HepG2 (cell line): ENCODE results near the gene LCORL. TPM values are rescaled to one million over a fixed set of nuclear protein-coding genes. Genes with fewer than 3 reads are reported as not detected.
A peak's percentile ranks its signal among the peaks of the same experiment; 100 is the strongest.

Experiments used
- ATAC-seq: fragments of 200-7000 bp; cut with Tn5 transposase; 3 replicates; pipeline ENCODE4 v1.9.1; 2020; ENCODE audit warnings: mild to moderate bottlenecking, moderate library complexity
- BruUV-seq: library from RNA; stranded (reverse); fragments of 400-500 nt; replicated peaks from 2 replicates; lab custom pipeline; 2021; lab: Mats Ljungman, UMichigan
- CTCF ChIA-PET: fragments of 300-600 bp; formaldehyde crosslinking; extraction: SDS; loops from one replicate; lab custom pipeline; 2021; ENCODE audit warnings: low total read pairs, inconsistent platforms, low intra/inter-chr PET ratio; lab: Yijun Ruan, JAX
- POLR2A ChIA-PET: fragments of 350-600 bp; sonication (Branson Sonifier 250); formaldehyde crosslinking; loops from one replicate; lab custom pipeline; 2020; ENCODE audit warnings: antibody characterized with exemption, inconsistent platforms; lab: Yijun Ruan, JAX
- DNase-seq: peaks from one replicate; pipeline ENCODE4 v3.0.0-alpha.2; 2015; ENCODE audit warnings: low spot score
- FAIRE-seq: peaks from 3 replicates; lab custom pipeline; 2011; peaks lifted over from hg19 to GRCh38; lab: Jason Lieb, UNC
- H2AFZ ChIP-seq: one replicate; pipeline ENCODE4 v1.6.1; 2011; ENCODE audit warnings: low read length, inconsistent platforms
- H3K27ac ChIP-seq: fragments of 300-600 bp; 3 replicates; pipeline ENCODE4 v1.8.0; 2011; ENCODE audit warnings: mixed run types, mild to moderate bottlenecking, mixed read lengths, low read length, inconsistent platforms; ENCODE audit not compliant: insufficient read depth; ENCODE audit errors: extremely low read length
- H3K27me3 ChIP-seq, 2 experiments: fragments of 200-600 bp in 1 of 2; 2 replicates in 1 of 2; 3 replicates in 1 of 2; pipeline versions ENCODE4 v1.6.0 to v1.8.0; 2011; ENCODE audit warnings: low read length in 2 of 2, mild to moderate bottlenecking in 2 of 2, moderate library complexity in 2 of 2, inconsistent platforms in 1 of 2; ENCODE audit not compliant: insufficient read depth in 2 of 2, control insufficient read depth in 1 of 2
- H3K36me3 ChIP-seq, 2 experiments: fragments of 200-600 bp in 1 of 2; replicated peaks in 1 of 2; 2 replicates in 1 of 2; 3 replicates in 1 of 2; pipeline versions ENCODE4 v1.5.1 to v1.8.0; 2011; ENCODE audit warnings: low read length in 2 of 2, inconsistent platforms in 1 of 2; ENCODE audit not compliant: insufficient read depth in 2 of 2, control insufficient read depth in 1 of 2
- H3K4me1 ChIP-seq: 2 replicates; pipeline ENCODE4 v1.5.1; 2012; ENCODE audit warnings: low read length, inconsistent platforms; ENCODE audit not compliant: insufficient read depth
- H3K4me2 ChIP-seq: 2 replicates; pipeline ENCODE4 v1.6.0; 2011; ENCODE audit warnings: low read depth, low read length, inconsistent platforms
- H3K4me3 ChIP-seq, 3 experiments: fragments of 200-600 bp in 1 of 3; sonication (generic), shearing (Covaris generic) in 1 of 3; replicated peaks in 1 of 3; 2 replicates each; pipeline ENCODE4 v1.5.1; 2011 to 2016; ENCODE audit warnings: low read length in 3 of 3, inconsistent platforms in 2 of 3, low read depth in 2 of 3, mild to moderate bottlenecking in 2 of 3, control low read depth in 1 of 3, mixed read lengths in 1 of 3; ENCODE audit not compliant: insufficient read depth in 1 of 3
- H3K79me2 ChIP-seq: one replicate; pipeline ENCODE4 v1.6.1; 2011; ENCODE audit warnings: low read length, inconsistent platforms; ENCODE audit not compliant: insufficient read depth
- H3K9ac ChIP-seq: 2 replicates; pipeline ENCODE4 v1.6.0; 2011; ENCODE audit warnings: mild to moderate bottlenecking, low read depth, low read length, inconsistent platforms; ENCODE audit not compliant: insufficient read depth
- H3K9me3 ChIP-seq: 2 replicates; pipeline ENCODE4 v1.5.1; 2012; ENCODE audit warnings: mild to moderate bottlenecking, low read length
- H4K20me1 ChIP-seq: 2 replicates; pipeline ENCODE4 v1.6.0; 2011; ENCODE audit warnings: inconsistent platforms, mild to moderate bottlenecking, low read length, moderate library complexity; ENCODE audit not compliant: insufficient read depth
- EZH2 ChIP-seq: conservative IDR thresholded peaks from 2 replicates; pipeline ENCODE4 v1.6.1; 2012; ENCODE audit warnings: mild to moderate bottlenecking, low read depth, low read length, moderate library complexity
- FOXA1 ChIP-seq, 2 experiments: fragments of 450-650 bp in 1 of 2; sonication (generic) in 1 of 2; formaldehyde crosslinking in 1 of 2; IDR thresholded peaks; 2 replicates each; pipeline versions ENCODE4 v1.4.0 to v1.6.1; 2016 to 2020; ENCODE audit warnings: missing genetic modification reagents in 1 of 2
- KLF6 ChIP-seq: IDR thresholded peaks from 2 replicates; pipeline ENCODE4 v1.8.0; 2016; ENCODE audit warnings: missing biosample characterization, missing genetic modification reagents
- MIXL1 ChIP-seq: IDR thresholded peaks from 2 replicates; pipeline ENCODE4 v1.6.1; 2016
- SP4 ChIP-seq: sonication (generic); formaldehyde crosslinking; IDR thresholded peaks from 2 replicates; pipeline ENCODE4 v1.8.1; 2023; ENCODE audit warnings: mild to moderate bottlenecking, missing genetic modification reagents
- SRSF9 ChIP-seq: fragments of 200-400 bp; formaldehyde crosslinking; IDR thresholded peaks from 2 replicates; pipeline ENCODE4 v1.6.1; 2018; ENCODE audit warnings: borderline replicate concordance, mild to moderate bottlenecking, low read depth, low read length; ENCODE audit not compliant: insufficient read depth, poor library complexity, severe bottlenecking
- STAG1 ChIP-seq: sonication (generic); formaldehyde crosslinking; IDR thresholded peaks from 2 replicates; pipeline ENCODE4 v1.4.0; 2020; ENCODE audit warnings: missing genetic modification reagents
- ZKSCAN8 ChIP-seq: IDR thresholded peaks from 2 replicates; pipeline ENCODE4 v1.6.1; 2016; ENCODE audit warnings: borderline replicate concordance, missing genetic modification reagents, missing compliant biosample characterization
- WGBS: methylation state at CpG from one replicate; pipeline ENCODE4 v1.1.6; 2017; ENCODE audit warnings: low lambda C conversion rate; 5-methylcytosine and 5-hydroxymethylcytosine counted together
- in situ Hi-C: cut with HindIII; loops from 2 replicates; pipeline ENCODE4 v1.10.0; 2017; ENCODE audit warnings: low pct_unique_long_range_greater_than_20kb; ENCODE audit not compliant: extremely low pct_ligation_motif_present
- intact Hi-C: fragments of 100-400 bp; cut with micrococcal nuclease; formaldehyde crosslinking; loops from one replicate; pipeline ENCODE4 v1.10.0; 2022; ENCODE audit not compliant: unreplicated experiment
- polyA plus RNA-seq, 8 experiments: library from polyadenylated mRNA; depleted of rRNA in 3 of 8; stranded (reverse) in 7 of 8; unstranded in 1 of 8; fragments of >200 nt; fragmentation: Illumina TruSeq in 4 of 8; extraction: Trizol in 4 of 8; gene quantifications; 2 replicates each; pipeline versions ENCODE4 v1.2.1 to v1.2.3, GENCODE V29; 2011 to 2016; ENCODE audit warnings: low read depth in 4 of 8, missing spikeins in 1 of 8, mixed read lengths in 1 of 8; ENCODE audit not compliant: insufficient read depth in 1 of 8
- total RNA-seq, 5 experiments: library from RNA; depleted of rRNA; stranded (reverse); fragments of >200 nt; fragmentation: Illumina TruSeq; extraction: Trizol; gene quantifications; 2 replicates each; pipeline ENCODE4 v1.2.3, GENCODE V29; 2016; ENCODE audit warnings: low read depth in 1 of 5
- TF ChIP-seq, protein P1 (sequence below): sonication (generic); formaldehyde crosslinking; IDR thresholded peaks from 2 replicates; pipeline ENCODE4 v1.5.0; 2020; ENCODE audit warnings: mild to moderate bottlenecking, missing genetic modification reagents, moderate library complexity

LCORL gene
- total and polyA plus RNA-seq, 2 of the 13 experiments (the other 11 are each of a cell fraction or from before 2014, with no cell fraction given) = 5.3 to 14.5 TPM

DNA sequence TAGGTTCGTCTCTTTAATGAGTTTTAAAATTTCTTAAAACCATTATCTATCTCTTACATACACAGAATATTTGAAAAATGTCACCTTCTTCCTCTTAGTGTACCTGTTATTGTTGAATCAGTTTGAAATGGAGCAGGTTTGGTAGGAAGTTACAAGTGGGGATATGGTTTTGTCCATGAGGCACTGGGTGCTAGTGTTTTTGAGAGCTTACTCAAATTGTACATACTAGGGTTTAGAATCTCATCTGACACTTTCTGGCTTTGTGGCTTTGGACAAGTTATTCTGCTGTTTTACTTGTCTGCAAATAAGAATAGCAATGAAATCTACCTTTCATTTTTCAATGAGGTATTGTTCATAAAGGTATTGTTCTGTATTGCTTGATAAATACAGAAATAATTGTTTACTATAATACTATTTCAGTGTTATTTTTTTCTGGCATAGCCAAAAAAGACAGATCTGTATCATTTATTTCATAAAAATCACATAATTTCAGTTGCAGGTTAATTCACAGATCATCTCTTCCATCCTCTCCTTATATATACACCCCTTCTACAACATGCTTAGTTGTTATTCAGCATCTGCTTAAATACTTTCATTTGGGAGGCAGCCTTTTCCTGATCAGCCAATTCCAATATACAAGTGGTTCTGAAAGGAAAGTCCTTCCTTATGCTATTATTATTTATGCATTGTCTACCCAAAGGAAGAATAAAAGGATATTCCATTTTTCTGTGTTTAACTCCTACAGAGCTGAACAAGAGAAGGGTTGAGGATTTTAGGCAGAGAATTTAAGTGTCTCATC lies 197.5 kb downstream of the LCORL start:
- H3K9ac ChIP-seq = no peak overlapping the region
- no peak for FAIRE-seq
- BruUV-seq = no TSS peak
- TF ChIP-seq SRSF9 = no peak
- TF ChIP-seq, all 625 proteins: peak for 0
- no peaks in the 10 kb centered on the region for H3K79me2 ChIP-seq
- H3K36me3 ChIP-seq = peaks cover 2 to 52% of the 10 kb centered on the region in 2 experiments
- no peak overlapping the region for H3K4me3 ChIP-seq
- ChIA-PET POLR2A (no interaction called here), CTCF (no interaction called here)
- H3K27ac ChIP-seq = no peak overlapping the region
- no peak overlapping the region for H2AFZ ChIP-seq
- WGBS = 98% methylated on average over 1 of the region's 1 CpG
- DNase-seq = no peak
- intact Hi-C loops = no loop called here
- in situ Hi-C loops = no loop called here
- no peaks in the 10 kb centered on the region for H3K4me1 ChIP-seq
- no peaks in the 10 kb centered on the region; a peak in 1 of 5 replicates for H3K27me3 ChIP-seq
- ATAC-seq = no peak
- H3K9me3 ChIP-seq = no peaks in the 10 kb centered on the region
- H3K4me2 ChIP-seq = no peak overlapping the region
- H4K20me1 ChIP-seq = no peaks in the 10 kb centered on the region

DNA sequence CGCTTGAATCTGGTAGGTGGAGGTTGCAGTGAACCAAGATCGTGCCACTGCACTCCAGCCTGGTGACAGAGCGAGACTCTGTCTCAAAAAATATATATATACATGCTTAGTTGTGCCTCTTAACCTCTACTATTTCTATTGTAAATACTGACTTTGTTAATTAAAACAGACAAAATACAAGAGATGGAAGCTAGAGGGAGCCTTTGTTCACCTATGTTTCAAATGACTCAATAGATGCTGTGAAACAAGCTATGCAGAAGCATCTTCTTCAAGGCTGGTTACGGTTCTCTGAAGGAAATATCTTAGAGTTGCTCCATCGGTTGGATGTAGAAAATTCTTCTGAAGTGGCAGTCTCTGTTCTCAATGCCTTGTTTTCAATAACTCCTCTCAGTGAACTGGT lies 204.5 kb downstream of the LCORL start:
- no peak overlapping the region for H2AFZ ChIP-seq
- in situ Hi-C loops (loop anchor here (5.0 to 10.0 kb wide), 3 partner anchors 208 to 775 kb away; partner anchors contain the start of gene LCORL), intact Hi-C loops (loop anchor here (1.0 kb wide), 2 partner anchors 550 to 776 kb away; no protein-coding TSS in a partner anchor)
- no peaks in the 10 kb centered on the region for H4K20me1 ChIP-seq
- no peaks in the 10 kb centered on the region; a peak in 1 of 5 replicates for H3K27me3 ChIP-seq
- H3K9ac ChIP-seq = no peak overlapping the region
- CTCF ChIA-PET = interaction anchor here (1.3 to 2.4 kb wide), 2 partner anchors 550 to 777 kb away, joined by 5 to 16 read pairs; no protein-coding TSS in a partner anchor
- peaks cover 2 to 28% of the 10 kb centered on the region in 2 experiments; a peak in 3 of 5 replicates for H3K36me3 ChIP-seq
- H3K9me3 ChIP-seq = no peaks in the 10 kb centered on the region
- no peak overlapping the region for H3K27ac ChIP-seq
- peak; percentile 65 for ATAC-seq
- no TSS peak for BruUV-seq
- 94% methylated on average over 5 of the region's 5 CpGs for WGBS
- POLR2A ChIA-PET = no interaction called here
- TF ChIP-seq MIXL1 (CRISPR knock-in tag) = 0 out of 2 replicates have a peak, but pooled peaks have one; percentile 38
- no peak for TF ChIP-seq EZH2
- TF ChIP-seq, protein P1, sequence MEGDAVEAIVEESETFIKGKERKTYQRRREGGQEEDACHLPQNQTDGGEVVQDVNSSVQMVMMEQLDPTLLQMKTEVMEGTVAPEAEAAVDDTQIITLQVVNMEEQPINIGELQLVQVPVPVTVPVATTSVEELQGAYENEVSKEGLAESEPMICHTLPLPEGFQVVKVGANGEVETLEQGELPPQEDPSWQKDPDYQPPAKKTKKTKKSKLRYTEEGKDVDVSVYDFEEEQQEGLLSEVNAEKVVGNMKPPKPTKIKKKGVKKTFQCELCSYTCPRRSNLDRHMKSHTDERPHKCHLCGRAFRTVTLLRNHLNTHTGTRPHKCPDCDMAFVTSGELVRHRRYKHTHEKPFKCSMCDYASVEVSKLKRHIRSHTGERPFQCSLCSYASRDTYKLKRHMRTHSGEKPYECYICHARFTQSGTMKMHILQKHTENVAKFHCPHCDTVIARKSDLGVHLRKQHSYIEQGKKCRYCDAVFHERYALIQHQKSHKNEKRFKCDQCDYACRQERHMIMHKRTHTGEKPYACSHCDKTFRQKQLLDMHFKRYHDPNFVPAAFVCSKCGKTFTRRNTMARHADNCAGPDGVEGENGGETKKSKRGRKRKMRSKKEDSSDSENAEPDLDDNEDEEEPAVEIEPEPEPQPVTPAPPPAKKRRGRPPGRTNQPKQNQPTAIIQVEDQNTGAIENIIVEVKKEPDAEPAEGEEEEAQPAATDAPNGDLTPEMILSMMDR (CRISPR knock-in tag) = peak; percentile 55
- TF ChIP-seq FOXA1 (IDR thresholded peaks at IDR 0.05) = no peak
- 0 out of 2 replicates have a peak, but pooled peaks have one; percentile 33 for TF ChIP-seq FOXA1 (CRISPR knock-in tag; IDR thresholded peaks at IDR 0.05)
- no peak for TF ChIP-seq SP4
- peak; percentile 64 for TF ChIP-seq STAG1 (CRISPR knock-in tag)
- TF ChIP-seq KLF6 (CRISPR knock-in tag) = no peak
- TF ChIP-seq ZKSCAN8 = no peak
- TF ChIP-seq, all 625 proteins: peak for 4
- H3K4me2 ChIP-seq = no peak overlapping the region
- H3K4me1 ChIP-seq = peaks cover 18% of the 10 kb centered on the region
- peaks cover 37% of the 10 kb centered on the region for H3K79me2 ChIP-seq
- FAIRE-seq (peak; percentile 51), DNase-seq (peak; percentile 29)
- no peak overlapping the region for H3K4me3 ChIP-seq
